Tibial nerve (tissue), 4 donors: Measurements from ENCODE around the gene ATG12. TPM values are rescaled to one million over a fixed set of nuclear protein-coding genes. Genes with fewer than 3 reads are reported as not detected.

ENCODE experiments used
- DNase-seq, 2 donors: peaks; one replicate each; pipeline ENCODE4 v3.0.0-alpha.2; 2019; ENCODE audit warnings: low spot score in 2 of 2
- H3K27ac ChIP-seq, 4 donors: fragments of 200-600 bp; sonication (generic) in 3 of 4; one replicate each; pipeline ENCODE4 v1.5.1; 2017 to 2019; ENCODE audit warnings: mild to moderate bottlenecking in 1 of 4
- H3K27me3 ChIP-seq, 2 donors: fragments of 200-600 bp; sonication (generic) in 1 of 2; one replicate each; pipeline versions ENCODE4 v1.5.1 to v1.6.0; 2017 to 2019
- H3K36me3 ChIP-seq, 3 donors: fragments of 200-600 bp; sonication (generic); one replicate each; pipeline ENCODE4 v1.5.1; 2018 to 2019
- H3K4me1 ChIP-seq, 4 donors: fragments of 200-600 bp; sonication (generic) in 3 of 4; one replicate each; pipeline ENCODE4 v1.5.1; 2017 to 2019
- H3K4me3 ChIP-seq, 4 donors: fragments of 200-600 bp; sonication (generic) in 3 of 4; one replicate each; pipeline ENCODE4 v1.5.1; 2017 to 2019; ENCODE audit warnings: mild to moderate bottlenecking in 1 of 4, moderate library complexity in 1 of 4
- H3K9me3 ChIP-seq, 4 donors: fragments of 200-600 bp; sonication (generic) in 3 of 4; one replicate each; pipeline ENCODE4 v1.5.1; 2017 to 2019
- EP300 ChIP-seq, 2 donors: sonication (generic); formaldehyde crosslinking; IDR thresholded peaks; one replicate each; pipeline ENCODE4 v1.6.1; 2017; ENCODE audit warnings: antibody characterized with exemption in 2 of 2, mild to moderate bottlenecking in 1 of 2
- POLR2A ChIP-seq, 2 donors: fragments of 450-650 bp; IDR thresholded peaks; one replicate each; pipeline ENCODE4 v1.6.1; 2017; ENCODE audit warnings: antibody characterized with exemption in 2 of 2, mild to moderate bottlenecking in 2 of 2, moderate library complexity in 2 of 2
- WGBS, 2 donors: methylation state at CpG; one replicate each; pipeline ENCODE4 v1.1.5; 2018; 5-methylcytosine and 5-hydroxymethylcytosine counted together
- total RNA-seq, 4 donors: library from RNA; depleted of rRNA; stranded (reverse); fragments of >200 nt; gene quantifications; one replicate each; pipeline ENCODE4 v1.1.0, GENCODE V29; 2016
- TF ChIP-seq, protein P1 (sequence below), 5 experiments: fragments of 200-600 bp in 3 of 5; fragments of 450-650 bp in 2 of 5; sonication (generic) in 3 of 5; IDR thresholded peaks; one replicate each; pipeline ENCODE4 v1.5.1; 2016 to 2019; ENCODE audit warnings: antibody characterized with exemption in 5 of 5, mild to moderate bottlenecking in 3 of 5, moderate library complexity in 2 of 5

Gene ATG12
- total RNA-seq, 4 donors from 2014 or later, result 36.0 to 68.1 (median 49.7) TPM

DNA sequence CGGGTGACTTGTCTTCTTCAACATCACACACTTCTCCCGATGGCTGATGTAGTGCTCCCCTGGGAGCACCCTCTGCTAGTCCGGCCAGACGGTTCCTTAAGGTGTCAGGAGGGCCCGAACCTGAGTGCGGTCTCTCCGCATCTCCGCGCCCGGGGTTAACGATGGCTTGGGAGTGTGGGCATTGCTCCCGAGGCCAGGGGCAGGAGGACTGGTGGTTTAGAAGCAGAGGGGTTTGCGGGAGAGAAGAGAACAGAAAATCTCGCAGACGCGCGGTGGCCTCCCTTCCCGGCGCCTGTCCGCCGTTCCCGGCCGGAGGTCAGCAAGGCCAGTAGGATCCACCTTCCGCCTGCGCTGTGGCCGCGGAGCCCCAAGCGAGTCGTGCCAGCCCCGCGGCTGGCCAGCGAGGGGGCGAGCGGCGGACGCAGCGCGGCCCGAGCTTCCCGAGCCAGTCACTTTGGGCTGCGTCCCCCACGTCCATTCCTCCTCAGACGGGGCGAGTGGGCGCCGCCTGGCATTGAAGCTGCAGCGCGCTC is 25.6 kb downstream of the ATG12 start:
- peak overlapping the region; percentile 68 to 92 (median 74) for H3K27ac ChIP-seq
- 1% methylated on average over 34 to 42 of the region's 48 CpGs for WGBS, 2 donors
- H3K36me3 ChIP-seq, result peaks cover 0 to 4% (median 0%) of the 10 kb centered on the region in 3 donors
- TF ChIP-seq POLR2A (IDR thresholded peaks at IDR 0.05) (no peak), EP300 (IDR thresholded peaks at IDR 0.05) (no peak)
- TF ChIP-seq, protein P1, sequence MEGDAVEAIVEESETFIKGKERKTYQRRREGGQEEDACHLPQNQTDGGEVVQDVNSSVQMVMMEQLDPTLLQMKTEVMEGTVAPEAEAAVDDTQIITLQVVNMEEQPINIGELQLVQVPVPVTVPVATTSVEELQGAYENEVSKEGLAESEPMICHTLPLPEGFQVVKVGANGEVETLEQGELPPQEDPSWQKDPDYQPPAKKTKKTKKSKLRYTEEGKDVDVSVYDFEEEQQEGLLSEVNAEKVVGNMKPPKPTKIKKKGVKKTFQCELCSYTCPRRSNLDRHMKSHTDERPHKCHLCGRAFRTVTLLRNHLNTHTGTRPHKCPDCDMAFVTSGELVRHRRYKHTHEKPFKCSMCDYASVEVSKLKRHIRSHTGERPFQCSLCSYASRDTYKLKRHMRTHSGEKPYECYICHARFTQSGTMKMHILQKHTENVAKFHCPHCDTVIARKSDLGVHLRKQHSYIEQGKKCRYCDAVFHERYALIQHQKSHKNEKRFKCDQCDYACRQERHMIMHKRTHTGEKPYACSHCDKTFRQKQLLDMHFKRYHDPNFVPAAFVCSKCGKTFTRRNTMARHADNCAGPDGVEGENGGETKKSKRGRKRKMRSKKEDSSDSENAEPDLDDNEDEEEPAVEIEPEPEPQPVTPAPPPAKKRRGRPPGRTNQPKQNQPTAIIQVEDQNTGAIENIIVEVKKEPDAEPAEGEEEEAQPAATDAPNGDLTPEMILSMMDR (IDR thresholded peaks at IDR 0.05), result no peak
- peak overlapping the region; percentile 52 to 64 (median 57) for H3K4me3 ChIP-seq
- peak in 1 of 2 donors; percentile 37 for DNase-seq
- H3K27me3 ChIP-seq, result peaks cover 0 to 34% of the 10 kb centered on the region in 2 donors
- H3K9me3 ChIP-seq, result no peaks in the 10 kb centered on the region
- H3K4me1 ChIP-seq, result peaks cover 0 to 20% (median 9%) of the 10 kb centered on the region in 4 donors

DNA sequence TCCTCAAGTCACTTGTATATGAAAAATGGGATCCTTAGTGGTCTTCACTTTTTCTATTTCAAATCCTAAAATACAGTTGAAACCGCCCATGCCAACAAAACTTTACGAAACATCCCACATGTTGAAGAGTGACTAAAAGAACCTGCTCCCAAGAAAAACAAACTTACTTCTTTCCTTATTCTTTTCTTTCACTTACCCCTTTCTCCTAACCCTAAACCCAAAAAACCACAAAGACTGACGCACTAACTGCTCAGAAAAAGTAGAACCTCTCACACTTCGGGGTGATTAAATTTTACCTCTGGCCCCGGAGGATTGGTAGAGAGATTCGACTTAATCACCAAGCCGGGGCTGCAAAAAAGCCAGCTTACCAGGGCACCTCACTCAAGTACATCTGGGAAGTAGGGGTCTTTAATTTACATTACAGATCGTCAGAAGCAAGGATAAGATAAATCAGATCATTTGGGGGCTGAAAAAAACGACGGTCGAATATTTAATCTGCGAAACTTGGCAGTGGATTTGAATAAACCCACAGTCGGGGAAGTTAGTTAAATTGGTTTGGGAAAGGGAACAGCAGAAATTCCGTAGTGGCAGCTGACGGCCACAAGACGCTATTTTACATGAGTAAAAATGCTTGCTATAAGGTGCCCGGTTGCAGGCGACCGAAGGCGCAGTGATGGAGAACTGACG is 26.2 kb downstream of the ATG12 start:
- Histone ChIP-seq H3K4me3 (peak overlapping the region; percentile 52 to 64 (median 57)), H3K9me3 (no peaks in the 10 kb centered on the region), H3K4me1 (peaks cover 0 to 20% (median 9%) of the 10 kb centered on the region in 4 donors), H3K27me3 (peaks cover 0 to 34% of the 10 kb centered on the region in 2 donors), H3K27ac (peak overlapping the region; percentile 68 to 92 (median 74)), H3K36me3 (peaks cover 0 to 4% (median 0%) of the 10 kb centered on the region in 3 donors)
- 28 to 33% methylated on average over 21 of the region's 21 CpGs for WGBS, 2 donors
- no peak for DNase-seq
- TF ChIP-seq, protein P1 (IDR thresholded peaks at IDR 0.05), result no peak
- TF ChIP-seq EP300 (IDR thresholded peaks at IDR 0.05), result no peak
- TF ChIP-seq POLR2A (IDR thresholded peaks at IDR 0.05), result no peak

DNA sequence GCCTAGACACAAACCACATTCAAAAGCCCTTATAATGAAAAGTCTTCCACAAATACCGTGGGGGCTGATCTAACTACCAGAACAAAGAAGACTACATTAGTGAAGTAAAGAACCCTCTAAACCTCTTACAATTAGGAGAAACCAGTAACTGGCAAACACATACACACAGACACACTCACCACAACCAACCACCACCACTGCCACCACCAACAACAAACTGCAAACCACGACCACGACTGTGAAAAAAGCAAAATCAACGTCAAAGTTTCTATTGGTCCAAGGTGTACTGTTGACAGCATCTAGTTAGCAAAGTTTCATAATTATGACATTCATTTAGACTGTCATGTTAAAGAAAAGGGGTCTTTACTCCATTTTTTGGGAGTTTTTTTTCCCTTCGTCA is 27.6 kb downstream of the ATG12 start:
- Histone ChIP-seq H3K27me3 (peaks cover 0 to 34% of the 10 kb centered on the region in 2 donors), H3K4me1 (peaks cover 0 to 20% (median 9%) of the 10 kb centered on the region in 4 donors), H3K27ac (peak overlapping the region in 2 of 4 donors; percentile 68 to 92), H3K9me3 (no peaks in the 10 kb centered on the region), H3K36me3 (peaks cover 0 to 4% (median 0%) of the 10 kb centered on the region in 3 donors), H3K4me3 (peak overlapping the region in 3 of 4 donors; percentile 52 to 64 (median 61))
- WGBS, 2 donors, result 52 to 58% methylated on average over 5 of the region's 5 CpGs
- no peak for TF ChIP-seq POLR2A (IDR thresholded peaks at IDR 0.05)
- TF ChIP-seq, protein P1 (IDR thresholded peaks at IDR 0.05), result no peak
- TF ChIP-seq EP300 (IDR thresholded peaks at IDR 0.05), result no peak
- no peak for DNase-seq

DNA sequence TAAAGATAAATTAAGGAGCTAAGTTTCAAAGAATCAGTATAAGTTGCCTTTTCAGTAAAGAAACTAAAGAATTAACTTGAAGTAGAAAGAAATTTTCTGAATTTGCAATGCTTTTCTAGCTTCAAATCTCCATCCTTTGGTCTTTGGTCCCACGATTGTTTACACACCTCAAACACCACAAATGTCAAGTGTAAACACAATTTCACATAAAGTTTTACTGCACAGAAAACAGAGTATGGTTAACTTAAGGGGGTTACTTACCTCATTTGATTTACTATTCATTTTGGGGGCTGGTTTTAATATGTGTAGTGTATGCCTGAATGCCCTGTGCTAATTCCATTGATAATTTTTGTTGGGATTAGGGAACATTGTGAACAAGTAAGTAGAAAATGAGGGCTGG is 29.0 kb downstream of the ATG12 start:
- H3K36me3 ChIP-seq, result peaks cover 0 to 11% (median 0%) of the 10 kb centered on the region in 3 donors
- H3K27me3 ChIP-seq, result peaks cover 0 to 34% of the 10 kb centered on the region in 2 donors
- DNase-seq, result no peak
- H3K4me3 ChIP-seq, result peak overlapping the region in 2 of 4 donors; percentile 52 to 61
- peaks cover 0 to 19% (median 9%) of the 10 kb centered on the region in 4 donors for H3K4me1 ChIP-seq
- no peak for TF ChIP-seq POLR2A (IDR thresholded peaks at IDR 0.05)
- TF ChIP-seq, protein P1 (IDR thresholded peaks at IDR 0.05), result no peak
- no peak for TF ChIP-seq EP300 (IDR thresholded peaks at IDR 0.05)
- WGBS, 2 donors, result 76 to 87% methylated on average over 1 of the region's 1 CpG
- no peak overlapping the region for H3K27ac ChIP-seq
- H3K9me3 ChIP-seq, result no peaks in the 10 kb centered on the region

DNA sequence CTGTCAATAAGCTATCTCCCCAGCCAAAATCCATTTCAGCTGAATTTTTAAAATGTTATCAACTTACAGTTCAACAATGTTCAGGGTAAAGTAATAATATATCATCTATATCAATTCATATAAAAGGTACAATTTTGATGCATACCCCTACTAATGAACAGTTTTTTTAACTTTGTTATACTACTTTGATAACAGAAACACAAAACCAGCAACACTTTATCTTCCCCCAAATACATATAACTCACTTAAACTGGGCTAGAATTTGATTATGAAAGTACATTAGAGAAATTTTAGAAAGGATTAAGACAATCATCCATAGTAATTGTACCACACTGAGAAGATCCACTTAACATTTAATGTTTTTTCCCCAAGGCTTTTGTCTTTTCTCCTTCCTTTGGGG is 30.0 kb downstream of the ATG12 start:
- no peak overlapping the region for H3K27ac ChIP-seq
- H3K4me1 ChIP-seq, result peaks cover 0 to 12% (median 9%) of the 10 kb centered on the region in 4 donors
- H3K9me3 ChIP-seq, result no peaks in the 10 kb centered on the region
- DNase-seq, result no peak
- H3K4me3 ChIP-seq, result peak overlapping the region in 2 of 4 donors; percentile 2 to 61
- peaks cover 0 to 15% (median 0%) of the 10 kb centered on the region in 3 donors for H3K36me3 ChIP-seq
- no peak for TF ChIP-seq POLR2A (IDR thresholded peaks at IDR 0.05)
- TF ChIP-seq EP300 (IDR thresholded peaks at IDR 0.05), result no peak
- TF ChIP-seq, protein P1 (IDR thresholded peaks at IDR 0.05), result no peak
- H3K27me3 ChIP-seq, result peaks cover 0 to 24% of the 10 kb centered on the region in 2 donors
